ENCODE results near the gene CCDC57. TPM values are rescaled to one million over a fixed set of nuclear protein-coding genes. Genes with fewer than 3 reads are reported as not detected.
A peak's percentile ranks its signal among the peaks of the same experiment; 100 is the strongest.

CCDC57 gene
- total and polyA plus RNA-seq, 10 donors = 28.8 to 164 (median 51.9) TPM

- DNase-seq = peak; percentile 72
- Histone ChIP-seq H3K36me3 (peaks cover 0 to 98% (median 89%) of the 10 kb centered on the region in 6 donors), H3K4me3 (no peak overlapping the region), H3K4me1 (peaks cover 3 to 79% (median 24%) of the 10 kb centered on the region in 6 donors), H3K27me3 (replicated peaks in 1 of 7) (no peaks in the 10 kb centered on the region), H3K9me3 (no peaks in the 10 kb centered on the region), H3K27ac (peak overlapping the region in 2 of 8 donors; percentile 1 to 18)
- WGBS, 5 donors = 65 to 83% (median 78%) methylated on average over 14 to 19 of the region's 19 CpGs
- intact Hi-C loops (cut with DNase I; ENCODE audit: low total_unique reads) = no loop called here
- TF ChIP-seq POLR2AphosphoS5 (IDR thresholded peaks at IDR 0.05) (peak in 2 of 3 donors; percentile 6 to 10), CTCF (IDR thresholded peaks at IDR 0.05 in 8 of 11, conservative IDR thresholded peaks at IDR 0.05 in 3 of 11) (no peak)
Measured at GRCh38 chr17:82059272-82060000, 153.2 kb downstream of the CCDC57 start.

GRCh38 chr17:82058855-82059249, 153.8 kb downstream of the CCDC57 start:
- H3K4me3 ChIP-seq = no peak overlapping the region
- peak; percentile 55 for DNase-seq
- peak overlapping the region in 1 of 8 donors; percentile 1 for H3K27ac ChIP-seq
- peaks cover 0 to 79% (median 21%) of the 10 kb centered on the region in 6 donors for H3K4me1 ChIP-seq
- H3K36me3 ChIP-seq = peaks cover 0 to 100% (median 95%) of the 10 kb centered on the region in 6 donors
- intact Hi-C loops (cut with DNase I; ENCODE audit: low total_unique reads) = no loop called here
- H3K27me3 ChIP-seq (replicated peaks in 1 of 7) = no peaks in the 10 kb centered on the region
- WGBS, 5 donors = 63 to 86% (median 81%) methylated on average over 10 of the region's 10 CpGs
- TF ChIP-seq POLR2A (IDR thresholded peaks at IDR 0.05) (no peak), POLR2AphosphoS5 (IDR thresholded peaks at IDR 0.05) (peak in 2 of 3 donors; percentile 28 to 57)
- H3K9me3 ChIP-seq = no peaks in the 10 kb centered on the region

- Histone ChIP-seq H3K27me3 (replicated peaks in 1 of 7) (no peaks in the 10 kb centered on the region), H3K4me3 (no peak overlapping the region), H3K4me1 (peaks cover 4 to 79% (median 21%) of the 10 kb centered on the region in 6 donors), H3K27ac (peak overlapping the region in 1 of 8 donors; percentile 8), H3K36me3 (peaks cover 0 to 100% (median 94%) of the 10 kb centered on the region in 6 donors), H3K9me3 (no peaks in the 10 kb centered on the region)
- intact Hi-C loops (cut with DNase I; ENCODE audit: low total_unique reads) = no loop called here
- DNase-seq = peak; percentile 70
- TF ChIP-seq CTCF (IDR thresholded peaks at IDR 0.05 in 8 of 11, conservative IDR thresholded peaks at IDR 0.05 in 3 of 11) (no peak), POLR2AphosphoS5 (IDR thresholded peaks at IDR 0.05) (no peak), POLR2A (IDR thresholded peaks at IDR 0.05) (no peak)
- 63 to 89% (median 82%) methylated on average over 10 to 17 of the region's 17 CpGs for WGBS, 5 donors
Measured at GRCh38 chr17:82058230-82058854, 154.3 kb downstream of the CCDC57 start.

- peak overlapping the region in 5 of 8 donors; percentile 8 to 57 (median 39) for H3K27ac ChIP-seq
- intact Hi-C loops (cut with DNase I; ENCODE audit: low total_unique reads) = no loop called here
- H3K4me3 ChIP-seq = no peak overlapping the region
- H3K4me1 ChIP-seq = peaks cover 14 to 79% (median 32%) of the 10 kb centered on the region in 6 donors
- H3K36me3 ChIP-seq = peaks cover 0 to 89% (median 82%) of the 10 kb centered on the region in 6 donors
- H3K9me3 ChIP-seq = no peaks in the 10 kb centered on the region
- H3K27me3 ChIP-seq (replicated peaks in 1 of 7) = no peaks in the 10 kb centered on the region
- DNase-seq = peak; percentile 76
- 76 to 87% (median 79%) methylated on average over 8 to 29 of the region's 29 CpGs for WGBS, 5 donors
- TF ChIP-seq POLR2A (IDR thresholded peaks at IDR 0.05) = no peak
- TF ChIP-seq POLR2AphosphoS5 (IDR thresholded peaks at IDR 0.05) = peak; percentile 11 to 70 (median 30)
Measured at GRCh38 chr17:82056729-82057621, 155.7 kb downstream of the CCDC57 start.
